ENCODE measurements around the gene PLD1. TPM values are rescaled to one million over a fixed set of nuclear protein-coding genes. Genes with fewer than 3 reads are reported as not detected.
"Not testable (repeated sequence)": the region's sequence is repeated elsewhere in the genome, so short reads cannot be mapped to it uniquely, and the experiment has no call there.

Gene PLD1
- total RNA-seq, 1 donor from 2014 or later, result 4.1 TPM

- DNase-seq (ENCODE audit: low spot score in 2 of 2), result no peak
- FAIRE-seq, result no peak
These were observed 98.7 kb downstream of the PLD1 start for GRCh38 chr3:171711461-171712170.

GRCh38 chr3:171710359-171710758, 99.9 kb downstream of the PLD1 start:
- DNase-seq (ENCODE audit: low spot score in 2 of 2), result no peak
- FAIRE-seq, result no peak

GRCh38 chr3:171704814-171705213, 105.5 kb downstream of the PLD1 start:
- FAIRE-seq (no peak), DNase-seq (ENCODE audit: low spot score in 2 of 2) (no peak)

- no peak for DNase-seq (ENCODE audit: low spot score in 2 of 2)
- FAIRE-seq, result no peak
These were observed 106.3 kb downstream of the PLD1 start for GRCh38 chr3:171704002-171704401.

- FAIRE-seq, result no peak
These were observed 107.1 kb downstream of the PLD1 start for GRCh38 chr3:171703144-171703543.

GRCh38 chr3:171700653-171701052, 109.6 kb downstream of the PLD1 start:
- no peak for DNase-seq (ENCODE audit: low spot score in 2 of 2)
- FAIRE-seq, result no peak

More at GRCh38 chr3:171703144-171703543, 107.1 kb downstream of the PLD1 start:
- no peak for DNase-seq (ENCODE audit: low spot score in 2 of 2)

- FAIRE-seq (no peak), DNase-seq (ENCODE audit: low spot score in 2 of 2) (no peak)
These were observed 110.1 kb downstream of the PLD1 start for GRCh38 chr3:171700157-171700556.

- no peak for DNase-seq (ENCODE audit: low spot score in 2 of 2)
- FAIRE-seq, result no peak
These were observed 110.7 kb downstream of the PLD1 start for GRCh38 chr3:171699601-171700000.

GRCh38 chr3:171696805-171697204, 113.5 kb downstream of the PLD1 start:
- DNase-seq (ENCODE audit: low spot score in 2 of 2) (no peak), FAIRE-seq (no peak)

GRCh38 chr3:171695426-171695825, 114.9 kb downstream of the PLD1 start:
- DNase-seq (ENCODE audit: low spot score in 2 of 2), result no peak
- no peak for FAIRE-seq

- DNase-seq (ENCODE audit: low spot score in 2 of 2) (no peak), FAIRE-seq (no peak)
These were observed 115.4 kb downstream of the PLD1 start for GRCh38 chr3:171694888-171695287.

GRCh38 chr3:171692551-171692950, 117.7 kb downstream of the PLD1 start:
- FAIRE-seq, result not testable (repeated sequence)

GRCh38 chr3:171691485-171691884, 118.8 kb downstream of the PLD1 start:
- FAIRE-seq, result no peak
- DNase-seq (ENCODE audit: low spot score in 2 of 2), result no peak

More at GRCh38 chr3:171692551-171692950, 117.7 kb downstream of the PLD1 start:
- not testable (repeated sequence) for DNase-seq (ENCODE audit: low spot score in 2 of 2)

GRCh38 chr3:171690281-171690680, 120.0 kb downstream of the PLD1 start:
- DNase-seq (ENCODE audit: low spot score in 2 of 2), result no peak
- peak; percentile 3 for FAIRE-seq

- FAIRE-seq (no peak), DNase-seq (ENCODE audit: low spot score in 2 of 2) (no peak)
These were observed 121.7 kb downstream of the PLD1 start for GRCh38 chr3:171688593-171688992.

GRCh38 chr3:171688002-171688401, 122.3 kb downstream of the PLD1 start:
- FAIRE-seq (no peak), DNase-seq (ENCODE audit: low spot score in 2 of 2) (no peak)

GRCh38 chr3:171687581-171687980, 122.7 kb downstream of the PLD1 start:
- DNase-seq (ENCODE audit: low spot score in 2 of 2) (no peak), FAIRE-seq (no peak)

- no peak for DNase-seq (ENCODE audit: low spot score in 2 of 2)
- FAIRE-seq, result no peak
These were observed 123.2 kb downstream of the PLD1 start for GRCh38 chr3:171687064-171687463.

- no peak for DNase-seq (ENCODE audit: low spot score in 2 of 2)
- FAIRE-seq, result no peak
These were observed 125.0 kb downstream of the PLD1 start for GRCh38 chr3:171685116-171685895.

GRCh38 chr3:171684221-171684620, 126.1 kb downstream of the PLD1 start:
- no peak for DNase-seq (ENCODE audit: low spot score in 2 of 2)
- FAIRE-seq, result no peak

GRCh38 chr3:171682743-171683142, 127.5 kb downstream of the PLD1 start:
- DNase-seq (ENCODE audit: low spot score in 2 of 2) (no peak), FAIRE-seq (no peak)
